H1 (cell line): ENCODE measurements around the gene RCAN2.

ENCODE experiments used
- ATF3 ChIP-seq: IDR thresholded peaks from 2 replicates; pipeline ENCODE4 v1.6.1; 2011; ENCODE audit warnings: low read depth, mild to moderate bottlenecking, low read length; ENCODE audit not compliant: insufficient read depth
- BRCA1 ChIP-seq: IDR thresholded peaks from 2 replicates; pipeline ENCODE4 v1.6.1; 2012; ENCODE audit warnings: low read depth, low read length, improper control_type of control experiment
- FOSL1 ChIP-seq: IDR thresholded peaks from 2 replicates; pipeline ENCODE4 v1.6.1; 2011; ENCODE audit warnings: mild to moderate bottlenecking, low read depth, low read length, moderate library complexity; ENCODE audit not compliant: insufficient read depth
- POLR2A ChIP-seq, 2 experiments: IDR thresholded peaks; 1 replicate in 1 of 2; 2 replicates in 1 of 2; pipeline ENCODE4 v1.6.1; 2011; ENCODE audit warnings: low read depth in 2 of 2, low read length in 2 of 2, mild to moderate bottlenecking in 2 of 2; ENCODE audit errors: control extremely low read depth in 1 of 2
- POLR2AphosphoS5 ChIP-seq: IDR thresholded peaks from 2 replicates; pipeline ENCODE4 v1.6.1; 2011; ENCODE audit warnings: low read depth, low read length
- SP1 ChIP-seq: IDR thresholded peaks from 2 replicates; pipeline ENCODE4 v1.6.1; 2011; ENCODE audit warnings: low read depth, low read length

GRCh38 chr6:46378161-46378881 lies 112.9 kb downstream of the RCAN2 start:
- TF ChIP-seq POLR2A (IDR thresholded peaks at IDR 0.05; ENCODE audit: control extremely low read depth in 1 of 2, low read depth in 2 of 2, low read length in 2 of 2) = no peak
- no peak for TF ChIP-seq FOSL1
- no peak for TF ChIP-seq SP1
- TF ChIP-seq POLR2AphosphoS5 = no peak
- no peak for TF ChIP-seq BRCA1
- TF ChIP-seq ATF3 = no peak
